GM12801 (cell line): ENCODE measurements around the gene PLEKHG4.

Source experiments
- TF ChIP-seq, protein P1 (sequence below): IDR thresholded peaks from one replicate; pipeline ENCODE4 v1.5.1; 2011; ENCODE audit warnings: control low read depth; ENCODE audit not compliant: insufficient read length; ENCODE audit errors: extremely low read depth

PLEKHG4 gene

DNA sequence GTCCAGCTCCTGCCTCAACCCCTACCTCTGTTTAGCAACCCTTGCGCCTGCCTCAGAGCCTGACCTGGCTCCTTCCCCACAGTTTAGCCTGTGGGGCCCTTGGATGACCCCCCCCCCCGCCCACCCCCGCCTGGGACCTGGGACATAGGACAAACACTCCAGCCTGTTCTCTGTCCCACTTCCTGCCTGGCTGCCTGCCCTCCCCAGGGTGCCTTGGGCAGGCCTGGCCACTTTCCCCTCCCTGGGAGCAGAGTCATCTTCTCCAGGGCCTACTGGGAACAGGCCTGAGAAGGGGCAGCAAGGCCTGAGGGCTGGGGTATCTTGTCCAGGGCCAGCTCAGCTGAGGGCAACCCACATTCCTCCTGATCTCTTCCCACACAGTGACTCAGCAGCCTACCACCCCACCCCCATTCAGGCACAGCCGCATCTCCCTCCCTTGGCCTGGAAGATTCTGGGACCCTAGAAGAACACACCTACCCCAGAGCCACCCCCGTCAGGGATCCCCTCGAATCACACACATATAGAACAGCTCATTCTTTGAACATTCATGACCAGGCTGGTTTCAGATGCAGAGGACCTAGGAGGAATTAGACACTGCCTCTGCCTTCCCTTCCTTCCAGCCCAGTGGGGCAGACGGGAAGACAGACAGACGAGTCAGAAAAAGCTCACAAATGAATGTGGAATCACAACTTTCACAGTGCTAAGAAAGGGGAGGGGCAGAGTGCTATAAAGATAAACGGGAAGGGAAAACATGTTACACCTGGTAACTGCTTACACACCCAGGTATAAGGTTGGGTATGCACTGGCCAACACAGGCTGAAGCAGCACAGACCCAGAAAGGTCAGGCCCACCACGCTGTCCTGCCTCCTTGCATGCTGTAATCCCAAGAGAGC, 38.1 kb upstream of the PLEKHG4 start:
- TF ChIP-seq, protein P1, sequence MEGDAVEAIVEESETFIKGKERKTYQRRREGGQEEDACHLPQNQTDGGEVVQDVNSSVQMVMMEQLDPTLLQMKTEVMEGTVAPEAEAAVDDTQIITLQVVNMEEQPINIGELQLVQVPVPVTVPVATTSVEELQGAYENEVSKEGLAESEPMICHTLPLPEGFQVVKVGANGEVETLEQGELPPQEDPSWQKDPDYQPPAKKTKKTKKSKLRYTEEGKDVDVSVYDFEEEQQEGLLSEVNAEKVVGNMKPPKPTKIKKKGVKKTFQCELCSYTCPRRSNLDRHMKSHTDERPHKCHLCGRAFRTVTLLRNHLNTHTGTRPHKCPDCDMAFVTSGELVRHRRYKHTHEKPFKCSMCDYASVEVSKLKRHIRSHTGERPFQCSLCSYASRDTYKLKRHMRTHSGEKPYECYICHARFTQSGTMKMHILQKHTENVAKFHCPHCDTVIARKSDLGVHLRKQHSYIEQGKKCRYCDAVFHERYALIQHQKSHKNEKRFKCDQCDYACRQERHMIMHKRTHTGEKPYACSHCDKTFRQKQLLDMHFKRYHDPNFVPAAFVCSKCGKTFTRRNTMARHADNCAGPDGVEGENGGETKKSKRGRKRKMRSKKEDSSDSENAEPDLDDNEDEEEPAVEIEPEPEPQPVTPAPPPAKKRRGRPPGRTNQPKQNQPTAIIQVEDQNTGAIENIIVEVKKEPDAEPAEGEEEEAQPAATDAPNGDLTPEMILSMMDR: no peak

DNA sequence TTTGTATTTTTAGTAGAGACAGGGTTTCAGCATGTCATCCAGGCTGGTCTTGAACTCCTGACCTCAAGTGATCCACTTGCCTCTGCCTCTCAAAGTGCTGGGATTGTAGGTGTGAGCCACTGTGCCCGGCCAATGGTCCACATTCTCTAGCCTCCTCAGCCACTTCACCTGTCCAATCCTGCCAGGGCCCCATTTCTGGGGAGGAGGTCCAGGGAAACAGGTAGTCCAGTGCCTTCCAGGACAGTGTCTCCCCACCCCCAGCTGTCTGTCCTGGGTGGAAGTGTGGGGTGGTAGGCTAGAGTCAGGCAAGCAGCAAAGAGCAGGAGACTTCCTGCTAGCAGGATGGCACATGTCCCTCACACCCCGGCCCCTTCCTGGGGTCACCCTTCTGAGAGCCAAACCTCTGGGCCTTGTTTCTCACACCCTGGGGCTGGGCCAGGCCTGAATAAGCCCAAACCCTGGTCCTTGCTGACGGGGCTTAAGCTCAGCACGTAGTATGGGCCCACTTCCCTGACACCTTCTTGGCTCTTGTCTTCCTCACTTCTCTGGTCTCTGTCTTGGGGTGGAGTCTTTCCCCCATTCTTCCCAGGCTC, 37.1 kb upstream of the PLEKHG4 start:
- TF ChIP-seq, protein P1: no peak

DNA sequence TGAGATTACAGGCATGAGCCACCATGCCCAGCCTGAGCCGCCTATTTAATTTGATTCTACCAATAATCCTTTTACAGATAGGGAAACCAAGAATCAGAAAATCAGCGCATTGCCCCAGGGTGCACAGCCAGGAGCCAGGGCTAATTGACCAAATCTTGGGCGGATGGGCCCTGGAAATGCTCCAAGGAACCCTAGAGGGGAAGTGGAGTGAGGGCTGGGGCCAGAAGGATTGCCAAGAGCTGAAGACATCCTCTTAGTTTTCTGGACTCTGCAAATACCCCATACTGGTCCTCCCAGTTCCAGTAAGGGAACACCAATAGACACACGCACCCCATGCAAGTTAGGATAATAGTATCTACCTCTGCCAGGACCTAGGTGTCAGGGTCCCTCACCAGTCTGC, 35.9 kb upstream of the PLEKHG4 start:
- TF ChIP-seq, protein P1: no peak

DNA sequence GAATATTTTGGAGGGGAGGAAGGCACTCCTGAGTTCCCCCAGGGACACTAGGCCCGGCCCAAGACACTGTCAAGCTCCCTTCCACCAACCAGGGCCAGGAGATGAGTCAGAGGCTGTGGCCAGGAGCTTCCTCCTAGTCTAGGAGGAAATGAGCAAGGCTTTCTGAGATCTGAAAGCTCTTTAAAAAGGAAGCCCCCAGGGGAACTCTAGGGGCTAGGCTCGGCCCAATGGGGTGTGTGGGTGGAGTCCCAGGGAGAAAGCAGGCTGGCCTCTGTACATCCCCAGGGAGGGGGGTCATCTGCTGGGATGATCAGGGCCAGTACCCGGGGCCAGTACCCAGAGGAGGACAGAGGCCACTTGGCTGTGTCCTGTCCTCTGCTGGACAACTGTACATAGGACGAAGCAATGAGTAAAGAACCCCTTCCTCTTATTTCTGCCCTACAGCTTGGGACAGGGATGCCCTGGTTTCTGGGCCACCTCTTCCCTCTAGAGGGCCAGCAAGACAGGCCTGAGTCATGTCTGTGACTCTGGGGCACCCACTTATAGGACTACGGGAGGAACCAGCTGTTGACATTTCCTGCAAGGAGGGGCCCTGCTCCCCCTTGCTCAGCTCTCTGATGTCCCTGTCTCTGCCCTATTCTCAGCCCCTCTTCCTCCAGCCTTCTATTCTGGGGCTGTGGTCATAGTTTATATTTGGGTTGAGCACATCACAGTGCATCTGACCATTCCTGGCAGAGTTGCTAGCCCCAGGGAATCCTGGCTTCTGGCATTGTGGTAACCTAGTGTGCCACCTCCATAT, 34.7 kb upstream of the PLEKHG4 start:
- TF ChIP-seq, protein P1: no peak

DNA sequence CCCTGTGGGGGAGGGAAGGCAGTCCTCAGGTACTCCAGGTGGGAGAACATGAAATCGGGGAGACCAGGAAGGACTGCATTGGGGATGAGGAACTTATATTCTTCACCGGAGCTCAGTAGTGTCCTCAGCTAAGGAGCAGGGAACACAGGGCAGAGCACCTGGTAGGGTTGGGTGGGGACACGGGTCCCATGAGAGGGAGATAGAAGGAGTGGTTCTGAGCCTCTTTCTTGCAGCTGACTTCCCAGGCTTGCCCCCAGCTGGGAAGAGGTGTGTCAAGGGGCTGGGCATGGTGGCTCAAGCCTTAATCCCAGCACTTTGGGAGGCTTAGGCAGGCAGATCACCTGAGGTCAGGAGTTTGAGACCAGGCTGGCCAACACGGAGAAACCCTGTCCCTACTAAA, 34.1 kb upstream of the PLEKHG4 start:
- TF ChIP-seq, protein P1: no peak

DNA sequence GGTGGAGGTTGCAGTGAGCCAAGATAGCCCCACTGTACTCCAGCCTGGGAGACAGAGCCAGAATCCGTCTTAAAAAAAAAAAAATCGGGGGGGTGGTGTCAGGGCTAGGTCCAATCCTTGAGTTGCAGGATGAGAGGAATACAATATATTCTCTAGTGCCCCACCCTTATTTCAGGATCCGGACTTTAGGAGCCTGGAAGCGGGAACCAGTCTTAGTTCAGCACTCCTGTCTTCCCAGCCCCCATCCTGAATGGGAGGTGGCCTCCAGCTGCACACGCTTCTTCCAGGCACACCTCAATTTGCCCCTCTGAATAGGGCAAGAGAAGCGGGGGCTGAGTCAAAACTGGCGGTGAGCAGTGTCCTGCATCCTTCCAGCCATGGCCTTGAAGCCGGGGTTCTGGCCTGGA, 33.7 kb upstream of the PLEKHG4 start:
- TF ChIP-seq, protein P1: no peak
